ACC112 (cell line): ENCODE results near the gene PXDC1.
"Not testable (repeated sequence)": the region's sequence is repeated elsewhere in the genome, so short reads cannot be mapped to it uniquely, and the experiment has no call there.

Experiments
- H2AFZ ChIP-seq: fragments of 200-600 bp; sonication (generic); one replicate; pipeline ENCODE4 v1.6.0; 2017; ENCODE audit warnings: antibody characterized with exemption, low read length; ENCODE audit not compliant: unreplicated experiment
- H3K27ac ChIP-seq: fragments of 200-600 bp; sonication (generic); 2 replicates; pipeline ENCODE4 v1.5.1; 2014; ENCODE audit warnings: low read depth, mild to moderate bottlenecking, antibody characterized with exemption, low read length, moderate library complexity
- H3K27me3 ChIP-seq: fragments of 200-600 bp; sonication (generic); 2 replicates; pipeline ENCODE4 v1.6.1; 2014; ENCODE audit warnings: mild to moderate bottlenecking, antibody characterized with exemption, low read length, moderate library complexity, mixed read lengths; ENCODE audit not compliant: insufficient read depth
- H3K36me3 ChIP-seq: fragments of 200-600 bp; sonication (generic); 2 replicates; pipeline ENCODE4 v1.6.1; 2016; ENCODE audit warnings: mild to moderate bottlenecking, antibody characterized with exemption, low read length, moderate library complexity, mixed read lengths; ENCODE audit not compliant: insufficient read depth
- H3K4me1 ChIP-seq: fragments of 200-600 bp; sonication (generic); one replicate; pipeline ENCODE4 v1.6.1; 2016; ENCODE audit warnings: low read length, mixed read lengths; ENCODE audit not compliant: insufficient read depth, unreplicated experiment, control insufficient read depth
- H3K4me3 ChIP-seq: fragments of 200-600 bp; sonication (generic); 2 replicates; pipeline ENCODE4 v1.5.1; 2014; ENCODE audit warnings: mild to moderate bottlenecking, low read depth, low read length
- H3K79me2 ChIP-seq: fragments of 200-600 bp; sonication (generic); one replicate; pipeline ENCODE4 v1.6.0; 2016; ENCODE audit warnings: low read length; ENCODE audit not compliant: control insufficient read depth, unreplicated experiment, insufficient read depth

PXDC1 gene

DNA sequence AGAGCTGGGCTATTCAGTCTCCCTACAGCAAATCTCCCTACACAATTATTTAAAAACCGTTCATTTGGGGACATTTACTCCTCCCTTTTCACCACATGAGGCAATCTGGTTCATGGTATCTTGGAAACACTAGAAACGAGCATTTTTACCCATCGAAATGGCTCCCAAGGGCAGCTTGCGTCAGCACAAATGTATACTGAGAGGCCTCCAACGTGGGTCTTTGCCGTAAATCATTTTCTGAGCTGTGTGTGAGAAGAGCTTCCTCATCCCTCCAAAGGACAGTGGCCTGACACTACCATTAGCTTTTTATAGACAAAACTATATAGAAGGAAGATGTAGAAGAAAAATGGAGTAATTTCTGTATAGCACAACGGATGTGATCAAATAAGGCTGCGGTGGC is 30.0 kb upstream of the PXDC1 start:
- Histone ChIP-seq H2AFZ (no peak overlapping the region), H3K36me3 (no peaks in the 10 kb centered on the region)

DNA sequence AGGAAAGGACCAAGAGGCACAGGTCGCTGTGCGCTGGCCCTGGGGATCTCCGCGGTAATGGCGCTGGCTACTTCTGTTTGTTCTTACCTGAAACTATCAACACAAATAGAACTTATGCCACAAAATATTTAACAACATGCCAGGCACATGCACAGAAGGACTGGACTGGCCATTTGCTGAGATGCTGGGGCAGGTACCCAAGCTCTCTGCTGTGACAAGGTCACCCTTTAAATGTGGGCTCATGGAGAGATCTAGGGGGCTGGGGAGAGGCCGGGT is 28.0 kb upstream of the PXDC1 start:
- Histone ChIP-seq H3K4me1 (no peaks in the 10 kb centered on the region), H3K4me3 (no peak overlapping the region), H3K27ac (no peak overlapping the region), H3K27me3 (no peaks in the 10 kb centered on the region), H2AFZ (no peak overlapping the region), H3K79me2 (no peaks in the 10 kb centered on the region), H3K36me3 (no peaks in the 10 kb centered on the region)

More for the DNA sequence above, 30.0 kb upstream of the PXDC1 start:
- Histone ChIP-seq H3K79me2 (no peaks in the 10 kb centered on the region), H3K27ac (no peak overlapping the region), H3K27me3 (no peaks in the 10 kb centered on the region), H3K4me3 (no peak overlapping the region), H3K4me1 (no peaks in the 10 kb centered on the region)

DNA sequence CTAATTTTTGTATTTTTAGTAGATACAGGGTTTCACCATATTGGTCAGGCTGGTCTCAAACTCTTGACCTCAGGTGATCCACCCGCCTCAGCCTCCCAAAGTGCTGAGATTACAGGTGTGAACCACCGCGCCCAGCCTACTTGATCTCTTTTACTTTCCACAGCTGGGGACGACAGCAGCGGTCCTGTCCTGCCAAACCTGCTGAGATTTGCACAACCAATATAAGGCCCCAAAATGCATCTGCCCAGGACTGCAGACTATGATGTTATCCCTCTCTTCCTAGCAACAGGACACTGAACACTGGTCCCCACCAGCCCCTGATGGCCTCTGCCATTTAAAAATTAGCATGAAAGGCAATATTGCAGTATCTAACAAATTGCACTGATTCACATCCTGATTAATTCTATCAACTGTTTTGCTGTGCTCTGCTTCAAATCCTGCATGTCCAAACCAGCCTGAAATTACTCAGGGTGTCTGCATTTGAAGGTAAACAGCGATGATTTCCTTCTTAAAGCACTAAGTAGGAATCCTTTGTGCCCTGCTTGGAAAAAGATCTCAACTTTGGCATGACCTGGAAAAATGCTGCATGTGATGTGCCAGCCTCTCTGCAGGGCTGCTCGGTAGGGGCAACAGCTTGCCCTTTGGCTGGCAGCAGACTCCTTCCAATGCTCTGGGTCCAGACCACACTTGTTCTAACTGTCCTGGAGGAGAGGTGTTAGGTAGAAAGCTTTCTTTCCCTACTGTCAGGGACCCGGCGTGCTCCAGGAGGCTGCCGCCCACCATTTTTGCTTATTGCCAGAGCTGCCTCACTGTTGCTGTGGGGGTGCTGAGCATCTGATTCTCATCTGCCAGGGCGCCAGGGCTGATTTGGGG is 27.4 kb upstream of the PXDC1 start:
- Histone ChIP-seq H3K27me3 (no peaks in the 10 kb centered on the region), H3K79me2 (no peaks in the 10 kb centered on the region), H3K4me1 (no peaks in the 10 kb centered on the region), H2AFZ (no peak overlapping the region), H3K36me3 (no peaks in the 10 kb centered on the region), H3K27ac (no peak overlapping the region), H3K4me3 (no peak overlapping the region)

DNA sequence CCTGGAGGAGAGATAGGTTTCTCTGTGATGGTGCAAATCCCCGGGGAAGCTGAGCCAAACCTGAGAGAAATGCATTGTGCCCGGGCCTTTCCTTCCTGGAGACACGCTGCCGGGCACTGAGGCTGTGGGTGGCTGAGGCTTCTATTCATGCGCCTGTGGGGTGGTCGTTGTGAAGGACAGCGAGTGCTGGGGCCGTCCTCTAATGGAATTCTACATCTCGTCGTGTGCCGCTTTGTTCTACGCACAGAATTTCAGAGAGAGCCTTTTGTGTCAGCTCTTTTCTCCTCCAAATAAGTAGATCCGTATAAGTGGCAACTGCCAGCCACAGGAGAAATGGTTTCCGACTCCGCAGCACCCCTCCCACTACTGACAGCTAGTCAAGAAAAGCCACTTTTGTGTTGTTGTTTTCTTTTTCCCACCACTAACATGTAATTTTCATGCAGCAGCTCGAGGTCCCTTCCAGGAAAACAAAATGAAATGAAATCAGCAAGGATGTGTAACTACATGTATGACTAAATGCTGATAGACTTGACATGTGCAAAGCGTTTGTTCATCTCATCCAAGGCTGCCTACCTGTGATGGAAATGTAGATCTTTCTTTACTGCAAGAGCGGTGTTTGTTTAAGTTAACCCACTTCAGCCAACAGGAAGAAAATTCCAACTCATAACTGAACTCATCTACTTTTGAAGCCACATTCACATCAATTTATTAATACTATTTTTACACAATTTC is 26.4 kb upstream of the PXDC1 start:
- Histone ChIP-seq H2AFZ (no peak overlapping the region), H3K79me2 (no peaks in the 10 kb centered on the region)

DNA sequence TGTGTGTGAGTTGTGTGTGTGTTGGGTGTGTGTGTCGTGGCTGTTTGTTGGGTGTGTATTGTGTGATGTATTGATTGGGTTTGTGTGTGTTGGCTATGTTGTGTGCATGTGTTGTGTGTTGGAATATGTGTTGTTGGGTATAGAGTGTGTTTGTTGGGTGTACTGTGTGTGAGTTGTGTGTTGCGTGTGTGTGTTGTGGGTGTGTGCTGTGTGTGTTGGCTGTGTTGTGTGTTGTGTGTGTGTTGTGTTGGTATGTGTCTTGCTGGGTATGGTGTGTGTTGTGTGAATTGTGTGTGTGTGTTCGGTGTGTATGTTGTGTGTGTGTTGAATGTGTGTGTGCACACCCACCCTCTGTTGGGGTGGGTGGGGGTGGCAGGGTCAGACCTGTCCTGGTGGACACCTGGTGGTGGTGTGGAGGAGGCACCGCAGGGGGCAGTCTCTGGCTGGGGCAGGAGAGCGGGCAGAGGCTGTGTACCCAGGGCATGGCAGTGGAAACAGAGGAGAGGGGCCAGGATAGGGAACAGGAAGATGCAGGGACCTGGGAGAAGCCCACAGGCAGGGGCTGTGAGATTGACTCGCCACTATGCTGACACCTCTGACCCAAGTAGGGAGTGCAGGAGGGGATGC is 25.5 kb upstream of the PXDC1 start:
- H3K27ac ChIP-seq = no peak overlapping the region
- H3K4me3 ChIP-seq = no peak overlapping the region
- H3K27me3 ChIP-seq = no peaks in the 10 kb centered on the region
- H3K79me2 ChIP-seq = no peaks in the 10 kb centered on the region
- H3K36me3 ChIP-seq = no peaks in the 10 kb centered on the region
- no peaks in the 10 kb centered on the region for H3K4me1 ChIP-seq
- H2AFZ ChIP-seq = no peak overlapping the region

More for the DNA sequence above, 26.4 kb upstream of the PXDC1 start:
- Histone ChIP-seq H3K27ac (no peak overlapping the region), H3K4me1 (no peaks in the 10 kb centered on the region), H3K27me3 (no peaks in the 10 kb centered on the region), H3K36me3 (no peaks in the 10 kb centered on the region), H3K4me3 (no peak overlapping the region)

DNA sequence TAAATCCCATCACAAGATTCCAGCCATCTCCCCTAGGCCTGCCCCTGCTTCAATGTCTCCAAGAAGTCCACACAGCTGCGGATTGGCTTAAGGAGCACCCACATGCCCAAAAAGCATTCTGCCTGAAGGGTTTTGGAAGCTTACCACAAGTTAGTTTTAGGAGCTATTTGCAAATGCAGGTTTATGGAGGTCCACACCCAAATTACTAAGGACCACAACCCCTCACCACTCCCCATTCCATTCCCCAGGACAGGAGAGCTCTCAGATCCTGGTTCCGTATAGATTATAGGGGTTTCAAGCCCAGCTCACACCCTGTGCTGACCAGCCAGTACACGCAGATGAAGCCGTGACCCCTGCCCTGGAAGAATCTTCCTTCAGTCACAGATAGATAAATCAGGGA is 24.3 kb upstream of the PXDC1 start:
- no peaks in the 10 kb centered on the region for H3K36me3 ChIP-seq
- no peak overlapping the region for H2AFZ ChIP-seq
- no peaks in the 10 kb centered on the region for H3K27me3 ChIP-seq
- no peaks in the 10 kb centered on the region for H3K4me1 ChIP-seq
- H3K27ac ChIP-seq = no peak overlapping the region
- H3K4me3 ChIP-seq = no peak overlapping the region
- no peaks in the 10 kb centered on the region for H3K79me2 ChIP-seq

DNA sequence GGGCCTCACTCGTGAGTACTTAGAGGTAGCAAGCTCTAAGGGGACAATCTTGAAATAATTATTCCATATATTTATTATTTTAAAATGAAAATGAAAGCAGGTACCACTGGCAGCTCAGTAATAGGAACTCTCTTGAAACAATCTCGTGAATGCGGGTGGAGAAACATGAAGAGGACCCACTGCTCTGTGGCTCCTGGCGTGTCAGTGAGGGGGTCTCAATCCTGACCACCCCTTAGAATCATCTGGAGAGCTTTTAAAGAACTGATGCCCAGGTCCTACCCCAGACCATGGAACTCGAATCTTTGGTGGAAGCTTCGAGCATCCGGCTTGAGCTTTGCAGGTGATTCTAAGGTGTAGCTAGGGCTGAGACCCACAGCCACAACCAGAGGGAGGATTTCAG is 23.9 kb upstream of the PXDC1 start:
- H3K79me2 ChIP-seq = no peaks in the 10 kb centered on the region
- H2AFZ ChIP-seq = no peak overlapping the region
- no peak overlapping the region for H3K27ac ChIP-seq
- H3K4me3 ChIP-seq = no peak overlapping the region
- no peaks in the 10 kb centered on the region for H3K4me1 ChIP-seq
- no peaks in the 10 kb centered on the region for H3K27me3 ChIP-seq
- H3K36me3 ChIP-seq = no peaks in the 10 kb centered on the region

DNA sequence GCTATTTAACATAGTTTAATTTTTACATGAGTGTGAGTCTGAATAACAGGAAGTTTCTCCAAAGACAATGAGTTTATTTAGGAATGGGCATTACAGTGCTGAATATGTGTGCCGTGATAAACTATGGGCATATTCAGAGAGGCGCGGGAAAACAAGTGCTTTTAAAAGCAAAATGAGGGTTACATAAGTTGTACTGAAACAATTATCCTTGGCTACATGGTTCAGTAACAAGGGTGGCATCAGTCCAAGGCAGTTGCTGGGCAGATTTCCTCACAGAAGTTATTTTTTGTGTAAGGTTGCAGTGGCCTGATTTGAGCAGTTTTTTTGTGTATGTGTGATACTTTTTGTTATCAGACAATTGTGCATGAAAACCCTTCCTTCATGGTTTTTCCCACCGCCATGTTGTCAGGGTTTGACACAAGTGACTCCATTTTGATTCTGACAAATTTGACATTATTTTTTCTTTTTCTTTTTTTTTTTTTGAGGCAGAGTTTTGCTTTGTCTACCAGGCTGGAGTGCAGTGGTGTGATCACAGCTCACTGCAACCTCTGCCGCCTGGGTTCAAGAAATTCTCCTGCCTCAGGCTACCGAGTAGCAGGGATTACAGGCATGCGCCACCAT is 22.3 kb upstream of the PXDC1 start:
- Histone ChIP-seq H3K27ac (no peak overlapping the region), H3K79me2 (no peaks in the 10 kb centered on the region), H3K27me3 (no peaks in the 10 kb centered on the region), H3K36me3 (no peaks in the 10 kb centered on the region), H3K4me3 (no peak overlapping the region), H2AFZ (no peak overlapping the region), H3K4me1 (peaks cover 10% of the 10 kb centered on the region)

DNA sequence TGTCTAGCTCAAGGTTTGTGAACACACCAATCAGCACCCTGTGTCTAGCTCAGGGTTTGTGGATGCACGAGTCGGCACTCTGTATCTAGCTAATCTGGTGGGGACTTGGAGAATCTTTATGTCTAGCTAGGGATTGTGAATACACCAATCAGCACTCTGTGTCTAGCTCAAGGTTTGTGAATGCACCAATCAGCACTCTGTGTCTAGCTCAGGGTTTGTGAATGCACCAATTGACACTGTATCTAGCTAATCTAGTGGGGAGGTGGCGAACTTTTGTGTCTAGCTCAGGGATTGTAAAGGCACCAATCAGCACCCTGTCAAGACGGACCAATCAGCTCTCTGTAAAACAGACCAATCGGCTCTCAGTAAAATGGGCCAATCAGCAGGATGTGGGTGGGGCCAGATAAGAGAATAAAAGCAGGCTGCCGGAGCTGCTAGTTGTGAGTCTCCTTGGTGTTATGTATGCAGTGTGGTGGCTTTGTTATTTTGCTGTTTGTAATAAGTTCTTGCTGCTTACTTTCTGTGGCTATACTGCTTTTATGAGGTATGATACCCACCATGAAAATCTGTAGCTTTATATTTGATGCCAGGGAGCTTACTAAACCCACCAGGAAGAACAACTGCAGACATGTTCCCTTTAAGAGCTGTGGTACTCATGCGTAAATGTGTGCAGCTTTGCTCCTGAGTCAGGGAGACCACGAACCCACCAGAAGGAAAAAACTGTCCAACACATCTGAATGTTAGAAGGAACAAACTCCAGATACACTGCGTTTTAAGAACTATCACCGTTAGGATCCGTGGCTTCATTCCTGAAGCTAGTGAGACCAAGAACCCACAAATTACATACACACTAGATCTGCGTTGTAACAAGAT is 20.9 kb upstream of the PXDC1 start:
- not testable (repeated sequence) for H3K27ac ChIP-seq, H3K36me3 ChIP-seq, H3K27me3 ChIP-seq, H3K79me2 ChIP-seq, H3K4me3 ChIP-seq, H2AFZ ChIP-seq
- peaks cover 19% of the 10 kb centered on the region for H3K4me1 ChIP-seq

DNA sequence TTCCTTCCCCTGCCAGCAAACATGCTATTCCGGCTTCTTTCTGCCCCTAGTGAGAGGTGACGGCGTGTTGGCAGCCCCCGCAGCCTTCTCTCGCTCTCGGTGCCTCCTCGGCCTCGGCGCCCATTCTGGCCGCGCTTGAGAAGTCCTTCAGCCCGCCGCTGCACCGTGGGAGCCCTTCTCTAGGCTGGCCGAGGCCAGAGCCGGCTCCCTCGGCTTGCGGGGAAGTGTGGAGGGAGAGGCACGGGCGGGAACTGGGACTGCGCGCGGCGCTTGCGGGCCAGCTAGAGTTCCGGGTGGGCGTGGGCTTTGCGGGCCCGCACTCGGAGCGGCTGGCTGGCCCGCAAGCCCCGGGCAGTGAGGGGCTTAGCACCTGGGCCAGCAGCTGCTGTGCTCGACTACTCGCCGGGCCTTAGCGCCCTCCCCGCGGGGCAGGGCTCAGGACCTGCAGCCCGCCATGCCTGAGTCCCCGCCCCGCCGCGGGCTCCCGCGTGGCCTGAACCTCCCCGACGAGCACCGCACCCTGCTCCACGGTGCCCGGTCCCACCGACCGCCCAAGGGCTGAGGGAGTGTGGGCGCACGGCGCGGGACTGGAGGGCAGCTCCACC is 20.0 kb upstream of the PXDC1 start:
- no peak overlapping the region for H3K4me3 ChIP-seq
- no peak overlapping the region for H3K27ac ChIP-seq

More for the DNA sequence above, 20.0 kb upstream of the PXDC1 start:
- Histone ChIP-seq H3K27me3 (no peaks in the 10 kb centered on the region), H3K4me1 (peaks cover 21% of the 10 kb centered on the region), H2AFZ (no peak overlapping the region), H3K36me3 (no peaks in the 10 kb centered on the region), H3K79me2 (no peaks in the 10 kb centered on the region)
